ENCODE data around the gene SBSN. TPM values are rescaled to one million over a fixed set of nuclear protein-coding genes. Genes with fewer than 3 reads are reported as not detected.

Gene SBSN
- total and polyA plus RNA-seq, 2 donors from 2014 or later = not detected

- Histone ChIP-seq H3K27me3 (ENCODE audit: control insufficient read depth, insufficient read depth, low read length) (no peaks in the 10 kb centered on the region), H3K9ac (ENCODE audit: low read length in 3 of 3) (no peak overlapping the region), H3K9me3 (ENCODE audit: control insufficient read depth in 2 of 3, insufficient read depth in 1 of 3, low read length in 3 of 3) (no peaks in the 10 kb centered on the region), H3K36me3 (ENCODE audit: control insufficient read depth in 2 of 3, insufficient read depth in 3 of 3, low read length in 3 of 3) (no peaks in the 10 kb centered on the region), H3K27ac (ENCODE audit: low read depth in 2 of 2, low read length in 2 of 2) (peak overlapping the region in 1 of 2 donors; percentile 22), H3K4me1 (ENCODE audit: control insufficient read depth in 2 of 3, insufficient read depth in 2 of 3, low read depth in 1 of 3, low read length in 3 of 3) (peaks cover 0 to 7% (median 0%) of the 10 kb centered on the region in 3 donors), H3K4me3 (ENCODE audit: low read length in 3 of 3) (peak overlapping the region in 1 of 3 donors; percentile 69)
- intact Hi-C loops (cut with DNase I) = no loop called here
- no peak for DNase-seq
- FAIRE-seq = no peak
- TF ChIP-seq CTCF (IDR thresholded peaks at IDR 0.05; ENCODE audit: borderline replicate concordance, extremely low read depth, insufficient read depth) = no peak
Observed at GRCh38 chr19:35510626-35510964, 17.5 kb downstream of the SBSN start.

GRCh38 chr19:35509861-35510625 lies 18.1 kb downstream of the SBSN start:
- TF ChIP-seq CTCF (IDR thresholded peaks at IDR 0.05; ENCODE audit: borderline replicate concordance, extremely low read depth, insufficient read depth) = peak; percentile 81
- intact Hi-C loops (cut with DNase I) = no loop called here
- H3K27ac ChIP-seq (ENCODE audit: low read depth in 2 of 2, low read length in 2 of 2) = peak overlapping the region; percentile 56 to 86
- no peaks in the 10 kb centered on the region for H3K27me3 ChIP-seq (ENCODE audit: control insufficient read depth, insufficient read depth, low read length)
- H3K36me3 ChIP-seq (ENCODE audit: control insufficient read depth in 2 of 3, insufficient read depth in 3 of 3, low read length in 3 of 3) = no peaks in the 10 kb centered on the region
- H3K9ac ChIP-seq (ENCODE audit: low read length in 3 of 3) = peak overlapping the region; percentile 55 to 83 (median 83)
- peak; percentile 93 to 96 (median 93) for DNase-seq
- no peak for FAIRE-seq
- no peaks in the 10 kb centered on the region for H3K9me3 ChIP-seq (ENCODE audit: control insufficient read depth in 2 of 3, insufficient read depth in 1 of 3, low read length in 3 of 3)
- peak overlapping the region; percentile 69 to 78 (median 69) for H3K4me3 ChIP-seq (ENCODE audit: low read length in 3 of 3)
- H3K4me1 ChIP-seq (ENCODE audit: control insufficient read depth in 2 of 3, insufficient read depth in 2 of 3, low read depth in 1 of 3, low read length in 3 of 3) = peaks cover 0 to 7% (median 0%) of the 10 kb centered on the region in 3 donors

- DNase-seq (peak; percentile 64 to 86 (median 70)), FAIRE-seq (no peak)
- Histone ChIP-seq H3K4me1 (ENCODE audit: control insufficient read depth in 2 of 3, insufficient read depth in 2 of 3, low read depth in 1 of 3, low read length in 3 of 3) (peaks cover 0 to 7% (median 0%) of the 10 kb centered on the region in 3 donors), H3K4me3 (ENCODE audit: low read length in 3 of 3) (peak overlapping the region; percentile 69 to 78 (median 69)), H3K27ac (ENCODE audit: low read depth in 2 of 2, low read length in 2 of 2) (no peak overlapping the region), H3K9me3 (ENCODE audit: control insufficient read depth in 2 of 3, insufficient read depth in 1 of 3, low read length in 3 of 3) (no peaks in the 10 kb centered on the region), H3K36me3 (ENCODE audit: control insufficient read depth in 2 of 3, insufficient read depth in 3 of 3, low read length in 3 of 3) (no peaks in the 10 kb centered on the region), H3K27me3 (ENCODE audit: control insufficient read depth, insufficient read depth, low read length) (no peaks in the 10 kb centered on the region), H3K9ac (ENCODE audit: low read length in 3 of 3) (peak overlapping the region; percentile 37 to 83 (median 68))
- intact Hi-C loops (cut with DNase I) = no loop called here
- TF ChIP-seq CTCF (IDR thresholded peaks at IDR 0.05; ENCODE audit: borderline replicate concordance, extremely low read depth, insufficient read depth) = no peak
Observed at GRCh38 chr19:35509018-35509652, 19.0 kb downstream of the SBSN start.
